ENCODE data around the gene TTPAL.
A peak's percentile ranks its signal among the peaks of the same experiment; 100 is the strongest.
"Not testable (repeated sequence)": the region's sequence is repeated elsewhere in the genome, so short reads cannot be mapped to it uniquely, and the experiment has no call there.

TTPAL gene

DNA sequence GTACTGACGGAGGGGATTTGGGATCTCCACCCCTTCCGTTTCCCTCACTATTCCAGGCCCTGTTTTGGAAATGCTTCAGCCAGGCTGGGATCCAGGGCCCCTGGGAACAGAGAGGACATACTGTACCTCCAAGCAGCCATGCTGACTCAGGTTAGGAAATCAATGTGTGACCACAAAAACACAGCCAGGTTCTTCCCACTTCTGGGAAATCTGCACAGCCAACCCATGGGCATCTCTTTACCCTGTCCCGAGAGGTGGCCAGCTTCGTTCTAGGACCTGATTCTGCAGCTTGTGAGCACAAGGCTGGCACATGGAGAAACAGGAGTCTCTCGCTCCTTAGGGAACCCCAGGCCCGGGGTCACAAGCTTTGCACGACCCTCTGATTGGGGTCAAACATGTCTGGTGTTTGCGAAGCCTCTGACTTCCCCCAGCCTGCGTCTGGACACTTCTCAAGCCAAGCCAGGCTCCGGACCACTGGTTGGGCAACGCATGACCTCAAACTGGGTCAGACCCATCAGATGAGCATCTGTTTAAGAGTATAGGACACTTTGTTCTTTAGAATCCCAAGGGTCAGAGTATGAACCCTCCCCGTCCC, 8.3 kb upstream of the TTPAL start:
- H3K4me3 ChIP-seq (ENCODE audit: low read depth, low read length), result no peak overlapping the region

- no peak overlapping the region for H3K4me3 ChIP-seq (ENCODE audit: low read depth, low read length)
Measured at GRCh38 chr20:44468044-44468782, 7.5 kb upstream of the TTPAL start.

DNA sequence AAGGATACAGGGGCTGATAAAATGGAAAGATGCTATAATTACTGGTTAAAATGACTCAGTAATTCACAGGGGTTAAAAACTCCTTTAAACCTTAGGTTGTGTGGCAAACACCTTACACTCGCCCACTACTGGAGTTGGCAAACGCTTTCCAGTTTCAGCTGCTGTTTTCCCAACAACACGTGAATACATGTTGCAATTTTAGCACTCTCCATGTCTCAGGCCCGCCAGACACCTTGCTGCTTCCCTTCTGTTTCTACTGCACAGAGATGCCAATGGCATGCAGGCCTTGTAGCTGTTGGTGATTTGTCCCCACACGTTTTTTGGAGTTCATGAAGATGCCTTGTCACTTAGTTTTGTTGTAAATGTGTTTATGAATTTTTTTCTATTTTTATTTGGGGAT, 5.3 kb upstream of the TTPAL start:
- H3K4me3 ChIP-seq (ENCODE audit: low read depth, low read length), result no peak overlapping the region

- H3K4me3 ChIP-seq (ENCODE audit: low read depth, low read length), result no peak overlapping the region
Measured at GRCh38 chr20:44471481-44471882, 4.2 kb upstream of the TTPAL start.

DNA sequence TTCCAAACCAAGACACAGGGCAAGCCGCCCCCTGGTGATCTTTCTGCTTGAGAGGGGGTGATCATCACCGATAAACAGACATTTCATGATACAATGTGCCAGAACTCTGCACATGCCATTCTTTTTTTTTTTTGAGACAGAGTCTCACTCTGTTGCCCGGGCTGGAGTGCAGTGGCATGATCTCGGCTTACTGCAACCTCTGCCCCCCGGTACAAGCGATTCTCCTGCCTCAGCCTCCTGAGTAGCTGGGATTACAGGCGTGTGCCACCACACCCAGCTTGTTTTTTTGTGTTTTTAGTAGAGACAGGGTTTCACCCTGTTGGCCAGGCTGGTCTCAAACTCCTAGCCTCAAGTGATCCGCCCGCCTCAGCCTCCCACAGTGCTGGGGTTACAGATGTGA, 3.4 kb upstream of the TTPAL start:
- not testable (repeated sequence) for H3K4me3 ChIP-seq (ENCODE audit: low read depth, low read length)

GRCh38 chr20:44475372-44475693, 341 bp upstream of the TTPAL start:
- peak overlapping the region; percentile 88 for H3K4me3 ChIP-seq (ENCODE audit: low read depth, low read length)

- H3K4me3 ChIP-seq (ENCODE audit: low read depth, low read length), result no peak overlapping the region
Measured at GRCh38 chr20:44477151-44477550, 1.5 kb downstream of the TTPAL start.

DNA sequence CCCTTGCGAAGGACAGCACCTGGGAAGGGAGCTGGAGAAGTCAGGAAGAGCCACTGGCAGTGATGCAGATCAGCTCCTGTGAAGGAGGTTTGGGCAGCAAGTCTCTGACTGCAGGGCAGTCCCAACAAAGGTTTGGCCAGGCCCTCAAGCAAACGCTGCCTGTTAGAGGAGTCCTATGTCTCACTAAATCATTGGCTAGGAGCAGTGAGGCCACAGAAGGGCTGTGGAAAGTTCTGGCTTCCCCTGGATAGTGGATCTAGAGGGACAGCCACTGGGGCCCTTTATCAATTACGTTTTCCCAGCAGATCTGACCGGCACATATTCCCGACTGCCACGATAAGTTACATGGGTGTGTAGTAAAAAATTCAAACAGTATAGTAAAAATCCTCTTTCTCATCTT, 2.5 kb downstream of the TTPAL start:
- H3K4me3 ChIP-seq (ENCODE audit: low read depth, low read length), result no peak overlapping the region

- no peak overlapping the region for H3K4me3 ChIP-seq (ENCODE audit: low read depth, low read length)
Measured at GRCh38 chr20:44479643-44480042, 4.0 kb downstream of the TTPAL start.

GRCh38 chr20:44480097-44480496, 4.4 kb downstream of the TTPAL start:
- no peak overlapping the region for H3K4me3 ChIP-seq (ENCODE audit: low read depth, low read length)

DNA sequence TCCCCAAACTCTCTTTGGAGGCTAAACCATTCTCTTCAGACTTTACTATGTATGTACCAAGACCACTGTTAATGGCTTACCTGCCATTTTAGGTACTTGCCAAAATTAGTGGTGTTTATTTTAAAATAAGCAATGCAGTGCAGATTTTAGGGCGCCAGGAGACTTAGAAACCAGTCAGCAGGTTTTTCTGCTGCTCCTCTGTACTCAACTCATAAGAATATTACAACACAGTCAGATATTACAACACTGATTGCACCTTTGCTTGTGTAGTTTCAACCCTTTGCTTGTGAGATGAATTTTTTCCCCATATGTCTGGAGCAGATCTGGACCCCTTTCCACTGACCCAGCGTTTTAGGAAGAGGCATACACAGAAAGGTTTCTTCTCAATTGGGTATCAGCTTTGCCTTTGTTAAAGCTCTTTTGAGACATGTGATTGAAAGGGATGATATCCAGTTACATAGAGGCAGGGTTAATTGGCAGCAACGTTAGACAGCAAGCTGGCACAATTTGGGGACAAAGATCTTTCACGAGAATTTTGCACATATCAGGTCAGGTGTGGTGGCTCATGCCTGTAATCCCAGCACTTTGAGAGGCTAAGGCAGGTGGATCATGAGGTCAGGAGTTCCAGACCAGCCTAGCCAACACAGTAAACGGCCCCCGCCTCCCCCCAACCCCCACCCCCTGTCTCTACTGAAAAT, 6.2 kb downstream of the TTPAL start:
- H3K4me3 ChIP-seq (ENCODE audit: low read depth, low read length), result no peak overlapping the region

DNA sequence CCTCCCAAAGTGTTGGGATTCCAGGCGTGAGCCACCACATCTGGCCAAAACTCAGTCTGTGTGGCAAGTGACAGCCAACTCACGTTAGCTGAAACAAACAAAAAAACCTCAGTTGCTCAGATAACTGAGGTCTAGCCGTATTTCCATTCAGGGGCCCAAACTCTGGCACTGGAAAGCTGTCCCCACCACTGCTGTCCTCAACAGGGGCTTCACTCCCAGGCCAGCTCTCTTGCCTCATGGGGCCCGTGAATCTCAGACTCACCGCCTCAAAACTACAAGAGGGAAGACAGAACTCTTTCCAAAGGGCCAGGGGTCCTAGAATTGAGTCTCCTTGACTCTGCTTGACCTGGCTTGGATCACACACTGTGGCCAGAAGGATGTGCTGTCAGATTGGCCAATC, 7.4 kb downstream of the TTPAL start:
- H3K4me3 ChIP-seq (ENCODE audit: low read depth, low read length), result no peak overlapping the region

GRCh38 chr20:44485078-44485829, 9.6 kb downstream of the TTPAL start:
- no peak overlapping the region for H3K4me3 ChIP-seq (ENCODE audit: low read depth, low read length)

GRCh38 chr20:44485830-44486198, 10.1 kb downstream of the TTPAL start:
- no peak overlapping the region for H3K4me3 ChIP-seq (ENCODE audit: low read depth, low read length)

DNA sequence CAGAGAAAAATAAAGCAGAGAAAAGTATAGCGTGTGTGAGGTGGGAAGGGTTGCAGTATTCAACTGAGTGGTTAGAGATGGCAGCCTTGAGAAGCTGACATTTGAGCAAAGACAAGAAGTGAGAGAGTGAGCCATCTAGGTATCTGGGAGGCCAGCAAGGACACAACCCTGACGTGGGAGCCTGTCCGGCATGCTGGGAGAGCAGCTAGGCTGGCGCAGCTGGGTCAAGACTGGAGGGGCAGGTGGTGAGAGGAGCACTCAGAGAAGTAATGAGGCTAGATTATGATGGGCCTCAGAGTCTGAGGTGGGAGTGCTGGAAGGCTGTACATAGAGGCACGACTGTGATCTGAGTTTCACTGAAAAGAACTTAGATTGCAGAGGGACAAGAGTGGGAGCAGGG, 12.9 kb downstream of the TTPAL start:
- H3K4me3 ChIP-seq (ENCODE audit: low read depth, low read length), result no peak overlapping the region

GRCh38 chr20:44489223-44489622, 13.5 kb downstream of the TTPAL start:
- H3K4me3 ChIP-seq (ENCODE audit: low read depth, low read length), result no peak overlapping the region

DNA sequence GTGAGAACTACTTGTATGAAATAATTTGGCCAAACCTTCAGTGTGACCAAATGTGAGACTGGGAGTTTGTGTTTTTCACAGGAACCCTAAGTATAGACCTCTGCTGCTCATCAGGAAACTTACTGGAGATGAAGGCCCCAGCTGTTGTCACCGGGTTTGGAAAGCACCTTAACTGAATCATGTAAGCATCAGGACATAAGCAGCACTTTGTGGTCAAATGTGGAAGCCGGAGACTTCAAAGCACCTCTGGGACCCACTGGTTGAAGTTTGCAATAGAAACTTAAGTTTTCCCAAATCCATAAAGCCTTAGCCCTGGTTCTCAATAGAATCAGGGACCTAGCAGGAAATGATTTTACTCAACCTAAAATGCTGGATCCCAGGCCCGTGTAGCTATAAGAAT, 14.3 kb downstream of the TTPAL start:
- H3K4me3 ChIP-seq (ENCODE audit: low read depth, low read length), result no peak overlapping the region

- H3K4me3 ChIP-seq (ENCODE audit: low read depth, low read length), result no peak overlapping the region
Measured at GRCh38 chr20:44491635-44492395, 16.1 kb downstream of the TTPAL start.

GRCh38 chr20:44494266-44494665, 18.6 kb downstream of the TTPAL start:
- H3K4me3 ChIP-seq (ENCODE audit: low read depth, low read length), result no peak overlapping the region

DNA sequence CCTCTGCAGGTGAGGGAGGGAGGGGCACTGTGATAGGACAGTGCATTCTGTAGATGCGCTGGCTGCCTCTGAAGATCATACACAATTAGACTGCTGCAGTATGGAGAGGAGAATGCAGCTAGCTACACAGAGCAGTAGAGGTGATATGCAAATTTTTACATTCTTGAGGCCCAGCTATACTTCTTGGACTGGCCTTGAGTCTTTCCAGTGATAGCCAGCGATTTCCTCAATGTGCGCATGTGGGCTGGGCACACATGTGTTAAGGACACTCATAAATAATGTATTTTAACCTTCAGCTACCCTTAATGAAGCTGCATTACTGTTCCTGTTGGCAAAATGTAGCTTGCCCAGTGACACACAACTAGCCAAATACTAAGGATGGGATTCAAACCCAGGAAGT, 19.0 kb downstream of the TTPAL start:
- no peak overlapping the region for H3K4me3 ChIP-seq (ENCODE audit: low read depth, low read length)

DNA sequence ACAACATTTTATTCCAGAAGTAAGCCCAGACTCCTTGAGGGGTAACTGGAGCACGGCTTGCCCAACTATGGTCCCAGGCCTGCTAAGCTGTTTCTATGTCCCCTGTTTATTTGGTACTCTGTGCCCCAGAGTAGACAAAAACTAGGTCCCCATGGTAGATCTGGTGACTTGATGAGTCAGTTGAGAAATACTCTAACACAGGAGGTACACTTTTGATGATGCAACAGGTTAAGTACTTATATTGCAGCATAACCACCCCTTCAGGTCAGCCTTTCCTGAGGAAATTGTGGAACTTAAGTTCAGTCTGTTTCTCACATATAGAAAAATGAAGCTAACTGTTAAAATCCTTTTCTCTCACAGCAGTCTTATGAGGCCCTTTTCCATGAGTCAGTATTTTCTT, 19.6 kb downstream of the TTPAL start:
- H3K4me3 ChIP-seq (ENCODE audit: low read depth, low read length), result no peak overlapping the region
